K562 (cell line): ENCODE data around the gene KBTBD13. TPM values are rescaled to one million over a fixed set of nuclear protein-coding genes. Genes with fewer than 3 reads are reported as not detected.

Source experiments
- ATAC-seq: fragments of 200-7000 bp; cut with Tn5 transposase; 3 replicates; pipeline ENCODE4 v1.9.1; 2020; ENCODE audit warnings: moderate library complexity
- BruUV-seq: library from RNA; stranded (reverse); fragments of 400-500 nt; replicated peaks from 2 replicates; lab custom pipeline; 2021; lab: Mats Ljungman, UMichigan
- CTCF ChIA-PET: fragments of 300-600 bp; formaldehyde crosslinking; extraction: SDS; loops from one replicate; lab custom pipeline; 2021; ENCODE audit warnings: low intra/inter-chr PET ratio; lab: Yijun Ruan, JAX
- POLR2A ChIA-PET: fragments of 300-600, 350-650 bp; sonication (Branson Sonifier 250); formaldehyde crosslinking; extraction: SDS; loops from one replicate; lab custom pipeline; 2021; ENCODE audit warnings: antibody characterized with exemption, inconsistent platforms; lab: Yijun Ruan, JAX
- DNase-seq, 4 experiments: peaks; one replicate each; pipeline versions ENCODE4 v3.0.0 to v3.0.0-alpha.2; 2011 to 2018; ENCODE audit warnings: low spot score in 3 of 4, mixed read lengths in 3 of 4; ENCODE audit errors: extremely low read depth in 1 of 4
- FAIRE-seq: peaks from 2 replicates; lab custom pipeline; 2011; peaks lifted over from hg19 to GRCh38; lab: Jason Lieb, UNC
- H2AFZ ChIP-seq: 2 replicates; pipeline ENCODE4 v1.6.0; 2011; ENCODE audit warnings: low read depth, low read length, control low read depth, inconsistent platforms
- H3K27ac ChIP-seq: fragments of 200-600 bp; 3 replicates; pipeline ENCODE4 v1.8.0; 2011; ENCODE audit warnings: low read depth, mild to moderate bottlenecking, control low read depth, inconsistent platforms, low read length, moderate library complexity, mixed read lengths; ENCODE audit errors: extremely low read depth
- H3K27me3 ChIP-seq, 2 experiments: fragments of 300-600 bp in 1 of 2; 2 replicates in 1 of 2; 3 replicates in 1 of 2; pipeline versions ENCODE4 v1.6.0 to v1.8.0; 2011; ENCODE audit warnings: inconsistent platforms in 2 of 2, low read length in 2 of 2, mild to moderate bottlenecking in 1 of 2, mixed read lengths in 1 of 2, moderate library complexity in 1 of 2; ENCODE audit not compliant: control insufficient read depth in 2 of 2, insufficient read depth in 2 of 2
- H3K36me3 ChIP-seq: fragments of 300-600 bp; 3 replicates; pipeline ENCODE4 v1.8.0; 2011; ENCODE audit warnings: mild to moderate bottlenecking, low read length, inconsistent platforms; ENCODE audit not compliant: control insufficient read depth, insufficient read depth
- H3K4me1 ChIP-seq, 2 experiments: fragments of 200-600 bp in 1 of 2; replicated peaks in 1 of 2; 2 replicates in 1 of 2; 3 replicates in 1 of 2; pipeline versions ENCODE4 v1.5.1 to v1.8.0; 2011; ENCODE audit warnings: inconsistent platforms in 2 of 2, low read length in 2 of 2, mild to moderate bottlenecking in 1 of 2, mixed read lengths in 1 of 2, moderate library complexity in 1 of 2; ENCODE audit not compliant: control insufficient read depth in 2 of 2, insufficient read depth in 2 of 2
- H3K4me2 ChIP-seq: 2 replicates; pipeline ENCODE4 v1.6.1; 2011; ENCODE audit warnings: low read length, control low read depth, inconsistent platforms, mixed read lengths; ENCODE audit not compliant: insufficient read depth
- H3K4me3 ChIP-seq: fragments of 200-600 bp; sonication (generic), shearing (Covaris generic); 2 replicates; pipeline ENCODE4 v1.5.1; 2016; ENCODE audit warnings: control low read depth, inconsistent platforms
- H3K79me2 ChIP-seq: fragments of 200-600 bp; 3 replicates; pipeline ENCODE4 v1.8.0; 2011; ENCODE audit warnings: low read length, inconsistent platforms; ENCODE audit not compliant: control insufficient read depth, insufficient read depth
- H3K9ac ChIP-seq, 2 experiments: 2 replicates each; pipeline versions ENCODE4 v1.6.0 to v1.6.1; 2011; ENCODE audit warnings: low read depth in 2 of 2, low read length in 2 of 2, control low read depth in 1 of 2, inconsistent platforms in 1 of 2, mild to moderate bottlenecking in 1 of 2, mixed read lengths in 1 of 2; ENCODE audit not compliant: insufficient read depth in 1 of 2
- H3K9me1 ChIP-seq: one replicate; pipeline ENCODE4 v1.6.0; 2011; ENCODE audit warnings: inconsistent platforms, mild to moderate bottlenecking, low read length, moderate library complexity; ENCODE audit not compliant: control insufficient read depth, insufficient read depth
- H3K9me3 ChIP-seq: replicated peaks from 2 replicates; pipeline ENCODE4 v1.5.1; 2011; ENCODE audit warnings: low read depth, low read length, inconsistent platforms; ENCODE audit not compliant: control insufficient read depth, insufficient read depth
- H4K20me1 ChIP-seq: replicated peaks from 2 replicates; pipeline ENCODE4 v1.6.1; 2011; ENCODE audit warnings: low read length, inconsistent platforms, mixed read lengths; ENCODE audit not compliant: control insufficient read depth, insufficient read depth
- CCAR2 ChIP-seq: fragments of 200-400 bp; formaldehyde crosslinking; IDR thresholded peaks from 2 replicates; pipeline ENCODE4 v1.6.1; 2017; ENCODE audit warnings: mild to moderate bottlenecking, low read depth, low read length
- ELF2 ChIP-seq: fragments of 250-450 bp; sonication (Bioruptor Pico); IDR thresholded peaks from 2 replicates; pipeline ENCODE4 v1.5.0; 2021; ENCODE audit warnings: mild to moderate bottlenecking
- STAG1 ChIP-seq: sonication (generic); formaldehyde crosslinking; IDR thresholded peaks from 2 replicates; pipeline ENCODE4 v1.5.0; 2020; ENCODE audit warnings: missing genetic modification reagents, borderline replicate concordance
- whole genome bisulfite sequencing: fragments of 100-300 bp; shearing (Covaris generic); methylation state at CpG from one replicate; pipeline ENCODE4 v1.1.6; 2016; ENCODE audit warnings: low coverage, mixed read lengths; ENCODE audit not compliant: insufficient coverage; ENCODE audit errors: missing lambda C conversion rate; 5-methylcytosine and 5-hydroxymethylcytosine counted together
- in situ Hi-C: fragments of 300-500 bp; cut with MboI; formaldehyde crosslinking; loops from 4 replicates; pipeline ENCODE4 v1.15.0; 2018; ENCODE audit warnings: inconsistent platforms, mixed read lengths
- intact Hi-C: fragments of 100-400 bp; cut with micrococcal nuclease; formaldehyde crosslinking; loops from 2 replicates; pipeline ENCODE4 v1.14.2; 2022
- polyA plus RNA-seq, 8 experiments: library from polyadenylated mRNA; depleted of rRNA in 4 of 8; stranded (reverse) in 5 of 8; unstranded in 3 of 8; fragments of >200 nt; fragmentation: Nextera tagmentation in 2 of 8; fragmentation: Illumina TruSeq in 1 of 8; extraction: Ambion mirVana in 2 of 8; extraction: Trizol in 1 of 8; gene quantifications; 2 replicates each; pipeline versions ENCODE4 v1.2.1 to v1.2.3, GENCODE V29; 2011 to 2014; ENCODE audit warnings: inconsistent platforms in 1 of 8, missing spikeins in 1 of 8
- total RNA-seq, 7 experiments: library from RNA; depleted of rRNA in 6 of 7; stranded (reverse); fragments of >200 nt in 6 of 7; fragmentation: Illumina TruSeq in 2 of 7; extraction: Trizol in 2 of 7; gene quantifications; 2 replicates each; pipeline versions ENCODE4 v1.2.1 to v1.2.3, GENCODE V29; 2011 to 2021; ENCODE audit warnings: low replicate concordance in 1 of 7
- TF ChIP-seq, protein P1 (sequence below): sonication (generic); formaldehyde crosslinking; IDR thresholded peaks from 2 replicates; pipeline ENCODE4 v1.8.1; 2023; ENCODE audit warnings: mild to moderate bottlenecking, missing genetic modification reagents
- TF ChIP-seq, protein P2 (sequence below): fragments of 250-450 bp; sonication (Bioruptor Pico); IDR thresholded peaks from 2 replicates; pipeline ENCODE4 v1.8.0; 2021; ENCODE audit warnings: mild to moderate bottlenecking, moderate library complexity

KBTBD13 gene
- total and polyA plus RNA-seq, 9 of the 15 experiments (the other 6 are each of a cell fraction or from before 2014, with no cell fraction given), result 0.07 to 0.13 (median 0.10) TPM; not detected in 3

DNA sequence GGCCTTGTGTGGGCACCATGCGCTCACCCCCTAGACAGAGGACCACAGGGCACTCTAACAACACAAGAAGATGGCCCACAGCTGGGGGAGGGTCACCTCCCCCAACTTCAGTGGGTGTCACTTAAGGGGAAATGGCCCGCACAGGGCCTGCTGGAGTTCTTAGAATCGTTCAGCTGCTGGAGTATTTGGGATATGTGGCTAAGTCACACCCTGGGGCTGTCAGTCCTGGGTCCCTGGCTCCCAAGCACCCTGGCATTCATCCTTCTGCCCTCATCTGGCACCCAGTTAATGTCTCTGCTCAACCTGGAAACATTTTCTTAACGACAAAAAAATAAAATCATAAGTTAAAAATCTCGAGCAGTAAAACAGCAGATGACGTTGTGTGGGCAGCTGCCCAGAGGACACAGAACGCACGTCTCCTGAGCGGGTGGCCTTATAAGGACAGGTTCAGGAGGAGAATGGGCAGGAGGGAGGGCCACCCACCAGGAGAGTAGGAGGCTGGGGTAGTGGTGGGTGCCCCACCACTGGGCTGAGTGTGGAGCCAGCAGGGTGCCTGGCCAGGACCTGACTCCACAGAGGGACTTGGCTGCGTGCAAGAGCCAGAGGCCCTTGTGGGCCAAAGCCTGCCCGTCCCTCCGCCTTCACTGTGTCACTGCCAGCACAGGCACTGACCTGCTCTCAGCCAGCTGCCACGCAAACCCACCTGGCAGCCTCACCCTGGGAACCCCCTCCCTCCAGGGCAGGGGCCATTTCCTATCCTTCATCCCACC, 11.5 kb downstream of the KBTBD13 start:
- DNase-seq, result no peak
- Histone ChIP-seq H3K79me2 (no peaks in the 10 kb centered on the region), H3K4me2 (no peak overlapping the region), H4K20me1 (peaks cover 8% of the 10 kb centered on the region), H3K36me3 (no peaks in the 10 kb centered on the region), H3K9ac (peak overlapping the region in 1 of 2 experiments; percentile 69; a peak in 1 of 4 replicates), H3K4me1 (peaks cover 0 to 4% of the 10 kb centered on the region in 2 experiments; a peak in 1 of 5 replicates)
- in situ Hi-C loops, result no loop called here
- CTCF ChIA-PET, result interaction anchor here (0.8 to 3.3 kb wide), 2 partner anchors 55 to 357 kb away, joined by 3 to 17 read pairs; no protein-coding TSS in a partner anchor
- WGBS, result 24% methylated on average over 13 of the region's 13 CpGs
- no peak for ATAC-seq
- TF ChIP-seq STAG1 (CRISPR knock-in tag) (no peak), ELF2 (CRISPR knock-in tag) (no peak), CCAR2 (no peak)
- TF ChIP-seq, protein P1, sequence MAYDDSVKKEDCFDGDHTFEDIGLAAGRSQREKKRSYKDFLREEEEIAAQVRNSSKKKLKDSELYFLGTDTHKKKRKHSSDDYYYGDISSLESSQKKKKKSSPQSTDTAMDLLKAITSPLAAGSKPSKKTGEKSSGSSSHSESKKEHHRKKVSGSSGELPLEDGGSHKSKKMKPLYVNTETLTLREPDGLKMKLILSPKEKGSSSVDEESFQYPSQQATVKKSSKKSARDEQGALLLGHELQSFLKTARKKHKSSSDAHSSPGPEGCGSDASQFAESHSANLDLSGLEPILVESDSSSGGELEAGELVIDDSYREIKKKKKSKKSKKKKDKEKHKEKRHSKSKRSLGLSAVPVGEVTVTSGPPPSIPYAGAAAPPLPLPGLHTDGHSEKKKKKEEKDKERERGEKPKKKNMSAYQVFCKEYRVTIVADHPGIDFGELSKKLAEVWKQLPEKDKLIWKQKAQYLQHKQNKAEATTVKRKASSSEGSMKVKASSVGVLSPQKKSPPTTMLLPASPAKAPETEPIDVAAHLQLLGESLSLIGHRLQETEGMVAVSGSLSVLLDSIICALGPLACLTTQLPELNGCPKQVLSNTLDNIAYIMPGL (CRISPR knock-in tag), result no peak
- TF ChIP-seq, protein P2, sequence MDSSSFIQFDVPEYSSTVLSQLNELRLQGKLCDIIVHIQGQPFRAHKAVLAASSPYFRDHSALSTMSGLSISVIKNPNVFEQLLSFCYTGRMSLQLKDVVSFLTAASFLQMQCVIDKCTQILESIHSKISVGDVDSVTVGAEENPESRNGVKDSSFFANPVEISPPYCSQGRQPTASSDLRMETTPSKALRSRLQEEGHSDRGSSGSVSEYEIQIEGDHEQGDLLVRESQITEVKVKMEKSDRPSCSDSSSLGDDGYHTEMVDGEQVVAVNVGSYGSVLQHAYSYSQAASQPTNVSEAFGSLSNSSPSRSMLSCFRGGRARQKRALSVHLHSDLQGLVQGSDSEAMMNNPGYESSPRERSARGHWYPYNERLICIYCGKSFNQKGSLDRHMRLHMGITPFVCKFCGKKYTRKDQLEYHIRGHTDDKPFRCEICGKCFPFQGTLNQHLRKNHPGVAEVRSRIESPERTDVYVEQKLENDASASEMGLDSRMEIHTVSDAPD, result no peak
- TF ChIP-seq, all 486 proteins: peak for 0
- intact Hi-C loops, result loop anchor here (5.0 kb wide), 1 partner anchor 56 kb away; no protein-coding TSS in a partner anchor
- BruUV-seq, result no TSS peak
- Histone ChIP-seq H3K9me3 (no peaks in the 10 kb centered on the region), H3K4me3 (no peak overlapping the region), H3K27ac (no peak overlapping the region), H3K27me3 (peaks cover 20 to 36% of the 10 kb centered on the region in 2 experiments), H2AFZ (no peak overlapping the region), H3K9me1 (no peaks in the 10 kb centered on the region)
- no peak for FAIRE-seq
- POLR2A ChIA-PET, result interaction anchor here (0.6 kb wide), 1 partner anchor 12 kb away, joined by 4 read pairs; no protein-coding TSS in a partner anchor
